ENCODE results near the gene PRXL2A.
"Not testable (repeated sequence)": the region's sequence is repeated elsewhere in the genome, so short reads cannot be mapped to it uniquely, and the experiment has no call there.

PRXL2A gene

DNA sequence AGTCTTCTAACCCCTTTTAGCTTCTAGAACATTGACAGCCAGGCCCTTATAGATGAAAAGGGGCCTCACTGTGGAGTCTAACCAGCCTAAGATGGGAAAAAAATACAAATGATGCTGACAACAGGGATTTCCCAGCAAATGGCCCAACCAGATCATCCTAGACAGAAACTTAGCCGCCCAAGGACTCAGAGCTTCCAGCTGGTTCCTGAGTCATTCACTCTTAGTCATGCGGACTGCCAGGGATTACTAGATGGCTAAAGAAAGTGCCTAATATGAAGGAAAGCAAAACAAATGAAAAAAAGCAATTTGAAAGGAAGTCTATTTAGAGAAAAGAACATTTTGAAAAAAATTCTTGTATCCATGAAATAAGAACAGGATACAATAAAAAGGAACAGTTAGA, 69.5 kb downstream of the PRXL2A start:
- DNase-seq = no peak

DNA sequence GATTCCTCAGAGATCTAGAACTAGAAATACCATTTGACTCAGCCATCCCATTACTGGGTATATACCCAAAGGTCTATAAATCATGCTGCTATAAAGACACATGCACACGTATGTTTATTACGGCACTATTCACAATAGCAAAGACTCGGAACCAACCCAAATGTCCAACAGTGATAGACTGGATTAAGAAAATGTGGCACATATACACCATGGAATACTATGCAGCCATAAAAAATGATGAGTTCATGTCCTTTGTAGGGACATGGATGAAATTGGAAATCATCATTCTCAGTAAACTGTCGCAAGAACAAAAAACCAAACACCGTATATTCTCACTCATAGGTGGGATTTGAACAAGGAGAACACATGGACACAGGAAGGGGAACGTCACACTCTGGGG, 72.0 kb downstream of the PRXL2A start:
- not testable (repeated sequence) for DNase-seq

DNA sequence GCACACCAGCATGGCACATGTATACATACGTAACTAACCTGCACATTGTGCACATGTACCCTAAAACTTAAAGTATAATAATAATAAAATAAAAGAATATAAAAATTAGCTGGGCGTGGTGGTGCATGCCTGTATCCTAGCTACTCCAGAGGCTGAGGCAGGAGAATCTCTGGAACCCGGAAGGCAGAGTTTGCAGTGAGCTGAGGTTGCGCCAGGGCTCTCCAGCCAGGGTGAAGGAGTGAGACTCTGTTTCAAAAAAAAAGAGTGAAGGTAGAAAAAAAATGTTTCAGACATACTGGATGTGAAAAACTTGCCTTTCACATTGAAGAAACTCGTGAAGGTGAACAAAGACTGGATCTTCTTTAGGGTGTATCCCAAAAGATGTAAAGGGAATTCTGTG, 72.5 kb downstream of the PRXL2A start:
- DNase-seq = no peak

DNA sequence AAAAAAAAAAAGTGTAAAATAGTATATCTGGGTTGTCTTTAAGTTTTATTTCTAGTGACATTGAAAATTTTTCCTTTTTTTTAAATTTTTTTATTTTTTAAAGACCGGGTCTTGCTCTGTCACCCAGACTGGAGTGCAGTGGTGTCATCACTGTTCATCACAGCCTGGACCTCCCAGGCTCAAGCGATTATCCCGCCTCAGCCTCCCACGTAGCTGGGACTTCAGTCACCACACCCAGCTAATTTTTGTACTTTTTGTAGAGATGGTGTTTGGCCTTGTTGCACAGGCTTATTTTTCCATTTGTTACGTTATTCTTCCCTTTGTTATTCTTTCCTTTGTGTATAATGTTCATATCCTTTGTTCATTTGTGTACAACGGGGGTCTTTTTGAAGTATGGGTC, 75.9 kb downstream of the PRXL2A start:
- no peak for DNase-seq

DNA sequence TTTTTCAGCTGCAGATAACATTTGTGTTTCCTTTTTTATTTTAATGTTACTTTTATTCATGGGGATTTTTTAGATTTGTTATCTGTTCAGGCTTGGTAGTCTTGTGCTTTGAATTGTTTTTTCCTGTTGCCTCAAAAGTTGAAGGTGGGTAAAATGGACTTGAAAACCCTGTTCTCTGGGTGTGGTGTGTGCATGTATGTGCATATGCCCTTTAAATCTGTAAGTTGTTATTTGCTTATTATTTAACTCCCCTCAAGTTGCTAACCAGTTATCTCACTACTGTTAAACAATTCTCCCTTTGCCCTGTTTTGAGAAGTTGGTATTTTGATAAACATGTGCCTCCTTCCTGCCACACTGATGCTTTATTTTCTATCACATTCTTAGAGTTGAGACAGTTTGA, 76.3 kb downstream of the PRXL2A start:
- DNase-seq = no peak

DNA sequence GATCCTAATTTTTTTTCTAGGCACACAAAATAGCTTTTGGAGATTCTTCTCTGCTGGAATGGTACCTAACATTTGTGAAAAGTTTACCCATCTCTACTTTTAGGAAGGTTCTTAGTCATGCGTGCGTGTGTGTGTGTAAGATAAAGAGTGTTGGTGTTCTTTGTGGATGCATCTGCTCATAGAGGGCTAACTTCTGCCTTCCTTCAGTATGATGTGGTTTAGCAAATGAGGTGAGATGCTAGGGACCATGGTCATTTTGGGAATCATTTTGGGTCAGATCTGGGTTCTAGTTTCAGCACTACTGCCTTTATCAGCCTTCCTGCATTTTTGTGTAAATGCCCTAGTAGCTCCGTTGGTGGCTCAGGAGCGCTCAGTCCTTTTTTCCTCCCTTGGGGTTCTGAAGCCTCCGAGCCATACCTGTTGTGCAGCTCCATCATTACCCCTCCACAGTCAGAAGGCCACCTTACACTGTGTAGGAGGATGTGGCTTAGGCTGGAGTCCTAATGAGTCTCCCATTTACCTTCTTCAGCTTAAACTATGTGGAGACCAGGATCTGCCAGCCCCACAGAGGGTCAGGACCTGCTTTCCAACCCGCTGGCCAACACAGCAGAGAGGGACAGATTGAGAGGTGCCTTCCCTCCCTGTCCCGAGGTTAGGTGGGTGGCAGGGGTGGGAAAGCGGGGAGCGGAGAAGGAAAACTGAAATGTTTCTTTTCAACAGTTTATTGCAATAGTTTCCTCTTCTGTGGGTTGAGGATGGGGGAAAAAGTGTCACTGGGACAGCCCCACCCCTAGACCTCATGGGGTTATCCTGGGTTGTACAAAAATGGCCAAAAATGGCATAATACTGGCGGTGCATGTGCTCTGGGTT, 77.0 kb downstream of the PRXL2A start:
- no peak for DNase-seq

DNA sequence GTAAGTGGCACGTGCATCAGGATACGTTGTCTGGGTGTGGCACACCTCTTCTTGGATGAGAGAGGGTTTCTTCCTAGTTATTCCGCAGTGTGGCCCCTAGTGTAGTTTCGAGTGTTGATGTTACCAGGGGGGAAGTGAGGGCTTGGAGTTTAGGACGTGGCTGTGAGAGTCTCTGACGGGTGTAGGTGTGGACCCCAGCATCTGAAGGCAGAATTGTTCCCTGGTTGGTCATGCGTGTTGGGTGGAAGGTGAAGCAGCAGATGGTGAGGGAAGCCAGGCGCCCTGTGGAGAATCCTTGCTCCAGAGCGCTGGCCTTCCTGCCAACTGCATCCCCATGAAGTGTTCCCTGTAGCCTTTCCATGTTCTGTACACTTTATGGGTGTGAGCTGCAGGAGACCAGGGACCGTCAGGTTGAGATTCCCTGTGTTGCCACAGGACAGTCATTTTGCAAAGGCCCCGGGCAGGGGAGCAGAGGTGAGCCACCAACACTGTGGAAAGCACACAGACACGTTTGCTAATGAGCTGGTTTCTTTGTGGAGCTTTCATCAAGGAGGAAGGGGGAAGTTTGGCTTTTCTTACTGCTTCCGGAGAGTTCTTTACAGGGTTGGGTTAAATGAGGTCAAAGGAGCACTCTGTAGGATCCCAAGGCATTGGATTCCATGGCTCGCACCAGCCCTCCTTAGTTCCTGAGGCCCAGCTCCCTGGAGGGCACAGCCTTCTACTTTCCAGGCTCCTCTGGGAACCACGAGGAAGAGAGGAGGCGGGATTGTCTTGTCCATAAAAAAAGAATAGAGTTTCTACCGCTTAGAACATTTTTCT, 77.8 kb downstream of the PRXL2A start:
- no peak for DNase-seq
